Lower leg skin (tissue), 4 donors: Measurements from ENCODE around the gene ECT2. TPM values are rescaled to one million over a fixed set of nuclear protein-coding genes. Genes with fewer than 3 reads are reported as not detected.

Source experiments
- DNase-seq, 2 donors: peaks; one replicate each; pipeline ENCODE4 v3.0.0-alpha.2; 2019; ENCODE audit warnings: low spot score in 2 of 2
- H3K4me3 ChIP-seq: fragments of 200-600 bp; sonication (generic); 2 replicates; pipeline ENCODE4 v1.5.1; 2017; ENCODE audit warnings: mild to moderate bottlenecking, low read depth; ENCODE audit not compliant: poor library complexity, severe bottlenecking
- CTCF ChIP-seq, 3 donors: fragments of 450-650 bp; IDR thresholded peaks; one replicate each; pipeline ENCODE4 v1.5.1; 2016; ENCODE audit warnings: antibody characterized with exemption in 3 of 3, mild to moderate bottlenecking in 3 of 3, moderate library complexity in 2 of 3
- POLR2A ChIP-seq, 2 donors: fragments of 450-650 bp; IDR thresholded peaks; one replicate each; pipeline ENCODE4 v1.6.1; 2016 to 2017; ENCODE audit warnings: antibody characterized with exemption in 2 of 2, mild to moderate bottlenecking in 1 of 2, moderate library complexity in 1 of 2
- WGBS, 2 donors: methylation state at CpG; one replicate each; pipeline ENCODE4 v1.1.5; 2018; 5-methylcytosine and 5-hydroxymethylcytosine counted together
- intact Hi-C: fragments of 100-400 bp; cut with DNase I; formaldehyde crosslinking; loops from one replicate; pipeline ENCODE4 v1.15.0; 2023; ENCODE audit warnings: low total_unique reads
- total RNA-seq, 4 donors: library from RNA; depleted of rRNA; stranded (reverse); fragments of >200 nt; gene quantifications; one replicate each; pipeline ENCODE4 v1.1.0, GENCODE V29; 2016

ECT2 gene
- total RNA-seq, 4 donors from 2014 or later: 8.3 to 11.7 (median 10.8) TPM

GRCh38 chr3:172709774-172710663 lies 40.5 kb upstream of the ECT2 start:
- TF ChIP-seq CTCF (IDR thresholded peaks at IDR 0.05) (no peak), POLR2A (IDR thresholded peaks at IDR 0.05) (no peak)
- DNase-seq: peak; percentile 38 to 89
- H3K4me3 ChIP-seq: peak overlapping the region; percentile 90
- 1% methylated on average over 17 of the region's 17 CpGs for WGBS, 2 donors
- intact Hi-C loops: no loop called here

- TF ChIP-seq POLR2A (IDR thresholded peaks at IDR 0.05) (peak in 1 of 2 donors; percentile 21), CTCF (IDR thresholded peaks at IDR 0.05) (peak in 1 of 3 donors; percentile 62)
- intact Hi-C loops: no loop called here
- H3K4me3 ChIP-seq: peak within 1 kb of the TSS; percentile 90
- peak; percentile 89 to 97 for DNase-seq
- 0 to 1% methylated on average over 30 to 41 of the region's 41 CpGs for WGBS, 2 donors
Measured at GRCh38 chr3:172710664-172711453, 39.7 kb upstream of the ECT2 start, which contains the start of gene NCEH1. NCEH1 (minus strand) TSS chr3:172711067; CDS start chr3:172710984, 83 bp downstream.

- intact Hi-C loops: no loop called here
- peak overlapping the region; percentile 90 for H3K4me3 ChIP-seq
- no peak for TF ChIP-seq CTCF (IDR thresholded peaks at IDR 0.05)
- no peak for TF ChIP-seq POLR2A (IDR thresholded peaks at IDR 0.05)
- WGBS, 2 donors: 16 to 30% methylated on average over 2 of the region's 2 CpGs
- DNase-seq: no peak
Measured at GRCh38 chr3:172711454-172711795, 39.1 kb upstream of the ECT2 start.

- intact Hi-C loops: no loop called here
- H3K4me3 ChIP-seq: no peak overlapping the region
Measured at GRCh38 chr3:172713316-172713715, 37.2 kb upstream of the ECT2 start.

GRCh38 chr3:172716476-172716875 lies 34.0 kb upstream of the ECT2 start:
- peak in 1 of 2 donors; percentile 43 for DNase-seq
- intact Hi-C loops: no loop called here
- 67 to 81% methylated on average over 5 of the region's 5 CpGs for WGBS, 2 donors
- TF ChIP-seq CTCF (IDR thresholded peaks at IDR 0.05): no peak
- no peak for TF ChIP-seq POLR2A (IDR thresholded peaks at IDR 0.05)
- no peak overlapping the region for H3K4me3 ChIP-seq

More at GRCh38 chr3:172713316-172713715, 37.2 kb upstream of the ECT2 start:
- DNase-seq: no peak
- WGBS, 2 donors: 62 to 72% methylated on average over 3 of the region's 3 CpGs
- TF ChIP-seq POLR2A (IDR thresholded peaks at IDR 0.05) (no peak), CTCF (IDR thresholded peaks at IDR 0.05) (no peak)
